HepG2 (cell line): ENCODE data around the gene MEGF6. TPM values are rescaled to one million over a fixed set of nuclear protein-coding genes. Genes with fewer than 3 reads are reported as not detected.

Experiments
- ATAC-seq: fragments of 200-7000 bp; cut with Tn5 transposase; 3 replicates; pipeline ENCODE4 v1.9.1; 2020; ENCODE audit warnings: mild to moderate bottlenecking, moderate library complexity
- BruUV-seq: library from RNA; stranded (reverse); fragments of 400-500 nt; replicated peaks from 2 replicates; lab custom pipeline; 2021; lab: Mats Ljungman, UMichigan
- CTCF ChIA-PET: fragments of 300-600 bp; formaldehyde crosslinking; extraction: SDS; loops from one replicate; lab custom pipeline; 2021; ENCODE audit warnings: low total read pairs, inconsistent platforms, low intra/inter-chr PET ratio; lab: Yijun Ruan, JAX
- POLR2A ChIA-PET: fragments of 350-600 bp; sonication (Branson Sonifier 250); formaldehyde crosslinking; loops from one replicate; lab custom pipeline; 2020; ENCODE audit warnings: antibody characterized with exemption, inconsistent platforms; lab: Yijun Ruan, JAX
- DNase-seq: peaks from one replicate; pipeline ENCODE4 v3.0.0-alpha.2; 2015; ENCODE audit warnings: low spot score
- FAIRE-seq: peaks from 3 replicates; lab custom pipeline; 2011; peaks lifted over from hg19 to GRCh38; lab: Jason Lieb, UNC
- H2AFZ ChIP-seq: one replicate; pipeline ENCODE4 v1.6.1; 2011; ENCODE audit warnings: low read length, inconsistent platforms
- H3K27ac ChIP-seq: fragments of 300-600 bp; 3 replicates; pipeline ENCODE4 v1.8.0; 2011; ENCODE audit warnings: mixed run types, mild to moderate bottlenecking, mixed read lengths, low read length, inconsistent platforms; ENCODE audit not compliant: insufficient read depth; ENCODE audit errors: extremely low read length
- H3K27me3 ChIP-seq, 2 experiments: fragments of 200-600 bp in 1 of 2; 2 replicates in 1 of 2; 3 replicates in 1 of 2; pipeline versions ENCODE4 v1.6.0 to v1.8.0; 2011; ENCODE audit warnings: low read length in 2 of 2, mild to moderate bottlenecking in 2 of 2, moderate library complexity in 2 of 2, inconsistent platforms in 1 of 2; ENCODE audit not compliant: insufficient read depth in 2 of 2, control insufficient read depth in 1 of 2
- H3K36me3 ChIP-seq, 2 experiments: fragments of 200-600 bp in 1 of 2; replicated peaks in 1 of 2; 2 replicates in 1 of 2; 3 replicates in 1 of 2; pipeline versions ENCODE4 v1.5.1 to v1.8.0; 2011; ENCODE audit warnings: low read length in 2 of 2, inconsistent platforms in 1 of 2; ENCODE audit not compliant: insufficient read depth in 2 of 2, control insufficient read depth in 1 of 2
- H3K4me1 ChIP-seq: 2 replicates; pipeline ENCODE4 v1.5.1; 2012; ENCODE audit warnings: low read length, inconsistent platforms; ENCODE audit not compliant: insufficient read depth
- H3K4me2 ChIP-seq: 2 replicates; pipeline ENCODE4 v1.6.0; 2011; ENCODE audit warnings: low read depth, low read length, inconsistent platforms
- H3K4me3 ChIP-seq, 3 experiments: fragments of 200-600 bp in 1 of 3; sonication (generic), shearing (Covaris generic) in 1 of 3; replicated peaks in 1 of 3; 2 replicates each; pipeline ENCODE4 v1.5.1; 2011 to 2016; ENCODE audit warnings: low read length in 3 of 3, inconsistent platforms in 2 of 3, low read depth in 2 of 3, mild to moderate bottlenecking in 2 of 3, control low read depth in 1 of 3, mixed read lengths in 1 of 3; ENCODE audit not compliant: insufficient read depth in 1 of 3
- H3K79me2 ChIP-seq: one replicate; pipeline ENCODE4 v1.6.1; 2011; ENCODE audit warnings: low read length, inconsistent platforms; ENCODE audit not compliant: insufficient read depth
- H3K9ac ChIP-seq: 2 replicates; pipeline ENCODE4 v1.6.0; 2011; ENCODE audit warnings: mild to moderate bottlenecking, low read depth, low read length, inconsistent platforms; ENCODE audit not compliant: insufficient read depth
- H3K9me3 ChIP-seq: 2 replicates; pipeline ENCODE4 v1.5.1; 2012; ENCODE audit warnings: mild to moderate bottlenecking, low read length
- H4K20me1 ChIP-seq: 2 replicates; pipeline ENCODE4 v1.6.0; 2011; ENCODE audit warnings: inconsistent platforms, mild to moderate bottlenecking, low read length, moderate library complexity; ENCODE audit not compliant: insufficient read depth
- AKAP8 ChIP-seq: sonication (generic); formaldehyde crosslinking; IDR thresholded peaks from 2 replicates; pipeline ENCODE4 v1.5.1; 2020; ENCODE audit warnings: mild to moderate bottlenecking, missing genetic modification reagents
- ESRRA ChIP-seq: sonication (generic); formaldehyde crosslinking; IDR thresholded peaks from 2 replicates; pipeline ENCODE4 v1.5.1; 2020; ENCODE audit warnings: mild to moderate bottlenecking, low read depth, missing genetic modification reagents
- ETV5 ChIP-seq: IDR thresholded peaks from 2 replicates; pipeline ENCODE4 v1.6.1; 2018; ENCODE audit warnings: missing biosample characterization, missing genetic modification reagents, inconsistent platforms, borderline replicate concordance
- FOXP1 ChIP-seq, 2 experiments: fragments of 450-650 bp in 1 of 2; IDR thresholded peaks; 2 replicates each; pipeline ENCODE4 v1.6.1; 2017 to 2018; ENCODE audit warnings: antibody characterized with exemption in 1 of 2
- IKZF1 ChIP-seq: fragments of 450-650 bp; IDR thresholded peaks from 2 replicates; pipeline ENCODE4 v1.7.1; 2016
- NBN ChIP-seq: fragments of 450-650 bp; conservative IDR thresholded peaks from 2 replicates; pipeline ENCODE4 v1.6.1; 2017
- NCOA5 ChIP-seq: sonication (generic); formaldehyde crosslinking; IDR thresholded peaks from 2 replicates; pipeline ENCODE4 v1.4.0; 2020; ENCODE audit warnings: missing genetic modification reagents
- NFE2 ChIP-seq: sonication (generic); formaldehyde crosslinking; IDR thresholded peaks from 2 replicates; pipeline ENCODE4 v1.4.0; 2020; ENCODE audit warnings: missing genetic modification reagents
- PHF21A ChIP-seq: sonication (generic); formaldehyde crosslinking; IDR thresholded peaks from 2 replicates; pipeline ENCODE4 v1.5.0; 2020; ENCODE audit warnings: mild to moderate bottlenecking, missing genetic modification reagents
- POLR2AphosphoS5 ChIP-seq: IDR thresholded peaks from 2 replicates; pipeline ENCODE4 v1.6.1; 2012; ENCODE audit warnings: low read depth, low read length
- POLR2G ChIP-seq: fragments of 200-400 bp; formaldehyde crosslinking; IDR thresholded peaks from 2 replicates; pipeline ENCODE4 v1.6.1; 2018; ENCODE audit warnings: mild to moderate bottlenecking, low read depth, low read length, moderate library complexity
- RBM22 ChIP-seq: fragments of 200-400 bp; formaldehyde crosslinking; optimal IDR thresholded peaks from 2 replicates; pipeline ENCODE3; 2017; ENCODE audit warnings: mild to moderate bottlenecking, low read length, moderate library complexity
- SATB2 ChIP-seq: sonication (generic); formaldehyde crosslinking; IDR thresholded peaks from 2 replicates; pipeline ENCODE4 v1.5.0; 2020; ENCODE audit warnings: missing genetic modification reagents
- ZBTB38 ChIP-seq: sonication (generic); formaldehyde crosslinking; IDR thresholded peaks from 2 replicates; pipeline ENCODE4 v1.5.1; 2020; ENCODE audit warnings: mild to moderate bottlenecking, missing genetic modification reagents
- ZC3H13 ChIP-seq: sonication (generic); formaldehyde crosslinking; IDR thresholded peaks from 2 replicates; pipeline ENCODE4 v1.8.1; 2023; ENCODE audit warnings: mild to moderate bottlenecking, missing genetic modification reagents, moderate library complexity
- ZKSCAN1 ChIP-seq: fragments of 150-350 bp; IDR thresholded peaks from 2 replicates; pipeline ENCODE4 v1.6.1; 2014; ENCODE audit warnings: low read length
- ZNF121 ChIP-seq: sonication (generic); formaldehyde crosslinking; IDR thresholded peaks from 2 replicates; pipeline ENCODE4 v1.5.0; 2020; ENCODE audit warnings: mild to moderate bottlenecking, missing genetic modification reagents
- ZNF687 ChIP-seq: sonication (generic); formaldehyde crosslinking; IDR thresholded peaks from 2 replicates; pipeline ENCODE4 v1.5.1; 2020; ENCODE audit warnings: mild to moderate bottlenecking, missing genetic modification reagents, moderate library complexity
- WGBS: methylation state at CpG from one replicate; pipeline ENCODE4 v1.1.6; 2017; ENCODE audit warnings: low lambda C conversion rate; 5-methylcytosine and 5-hydroxymethylcytosine counted together
- in situ Hi-C: cut with HindIII; loops from 2 replicates; pipeline ENCODE4 v1.10.0; 2017; ENCODE audit warnings: low pct_unique_long_range_greater_than_20kb; ENCODE audit not compliant: extremely low pct_ligation_motif_present
- intact Hi-C: fragments of 100-400 bp; cut with micrococcal nuclease; formaldehyde crosslinking; loops from one replicate; pipeline ENCODE4 v1.10.0; 2022; ENCODE audit not compliant: unreplicated experiment
- polyA plus RNA-seq, 8 experiments: library from polyadenylated mRNA; depleted of rRNA in 3 of 8; stranded (reverse) in 7 of 8; unstranded in 1 of 8; fragments of >200 nt; fragmentation: Illumina TruSeq in 4 of 8; extraction: Trizol in 4 of 8; gene quantifications; 2 replicates each; pipeline versions ENCODE4 v1.2.1 to v1.2.3, GENCODE V29; 2011 to 2016; ENCODE audit warnings: low read depth in 4 of 8, missing spikeins in 1 of 8, mixed read lengths in 1 of 8; ENCODE audit not compliant: insufficient read depth in 1 of 8
- total RNA-seq, 5 experiments: library from RNA; depleted of rRNA; stranded (reverse); fragments of >200 nt; fragmentation: Illumina TruSeq; extraction: Trizol; gene quantifications; 2 replicates each; pipeline ENCODE4 v1.2.3, GENCODE V29; 2016; ENCODE audit warnings: low read depth in 1 of 5
- TF ChIP-seq, protein P1 (sequence below): sonication (generic); formaldehyde crosslinking; IDR thresholded peaks from 2 replicates; pipeline ENCODE4 v1.4.0; 2020; ENCODE audit warnings: missing genetic modification reagents

MEGF6 gene
- total and polyA plus RNA-seq, 2 of the 13 experiments (the other 11 are each of a cell fraction or from before 2014, with no cell fraction given): 1.9 TPM

DNA sequence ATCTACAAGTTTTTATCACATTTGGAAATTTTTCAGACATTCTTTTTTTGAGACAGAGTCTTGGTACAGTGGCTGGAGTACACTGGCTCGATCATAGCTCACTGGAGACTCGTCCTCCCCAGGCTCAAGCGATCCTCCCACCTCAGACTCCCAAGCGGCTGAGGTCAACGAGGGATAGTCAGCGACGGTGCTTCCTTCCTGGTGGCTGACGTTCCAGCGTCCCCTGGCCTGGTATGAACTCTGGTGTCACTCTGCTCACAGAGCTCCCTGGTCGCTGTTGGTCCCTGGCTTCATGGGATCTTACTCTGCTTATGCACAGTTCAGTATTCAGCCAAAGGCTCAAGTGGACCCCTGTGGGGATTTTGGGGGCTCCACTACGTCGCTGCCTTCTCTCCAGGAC lies 160.3 kb downstream of the MEGF6 start (continued):
- TF ChIP-seq ZBTB38 (CRISPR knock-in tag): peak; percentile 54
- TF ChIP-seq ETV5 (CRISPR knock-in tag): peak; percentile 5; the same call in 1 of the 2 replicates
- peak; percentile 50 for TF ChIP-seq ZNF687
- TF ChIP-seq ESRRA (CRISPR knock-in tag): no peak
- TF ChIP-seq PHF21A: no peak
- TF ChIP-seq NFE2: no peak
- no peak for TF ChIP-seq ZNF121 (CRISPR knock-in tag)

GRCh38 chr1:3450202-3450863 lies 161.0 kb downstream of the MEGF6 start:
- intact Hi-C loops (loop anchor here (5.0 kb wide), 1 partner anchor 172 kb away; no protein-coding TSS in a partner anchor), in situ Hi-C loops (no loop called here)
- Histone ChIP-seq H4K20me1 (no peaks in the 10 kb centered on the region; the same call in 1 of the 2 replicates), H2AFZ (no peak overlapping the region), H3K27me3 (no peaks in the 10 kb centered on the region), H3K9ac (no peak overlapping the region), H3K4me1 (peaks cover 47% of the 10 kb centered on the region), H3K9me3 (no peaks in the 10 kb centered on the region), H3K79me2 (peaks cover 1% of the 10 kb centered on the region), H3K4me3 (no peak overlapping the region), H3K27ac (no peak overlapping the region), H3K4me2 (no peak overlapping the region), H3K36me3 (no peaks in the 10 kb centered on the region)
- TF ChIP-seq IKZF1: no peak
- TF ChIP-seq POLR2AphosphoS5: peak; percentile 13; the same call in 1 of the 2 replicates
- no peak for TF ChIP-seq SATB2
- TF ChIP-seq RBM22: peak; percentile 71
- no peak for TF ChIP-seq NBN
- TF ChIP-seq FOXP1 (IDR thresholded peaks at IDR 0.05): no peak
- no peak for TF ChIP-seq FOXP1 (CRISPR knock-in tag; IDR thresholded peaks at IDR 0.05)
- 0 out of 2 replicates have a peak, but pooled peaks have one; percentile 60 for TF ChIP-seq NCOA5 (CRISPR knock-in tag)
- peak; percentile 17; the same call in 1 of the 2 replicates for TF ChIP-seq AKAP8
- TF ChIP-seq ZC3H13 (CRISPR knock-in tag): peak; percentile 61
- TF ChIP-seq, protein P1, sequence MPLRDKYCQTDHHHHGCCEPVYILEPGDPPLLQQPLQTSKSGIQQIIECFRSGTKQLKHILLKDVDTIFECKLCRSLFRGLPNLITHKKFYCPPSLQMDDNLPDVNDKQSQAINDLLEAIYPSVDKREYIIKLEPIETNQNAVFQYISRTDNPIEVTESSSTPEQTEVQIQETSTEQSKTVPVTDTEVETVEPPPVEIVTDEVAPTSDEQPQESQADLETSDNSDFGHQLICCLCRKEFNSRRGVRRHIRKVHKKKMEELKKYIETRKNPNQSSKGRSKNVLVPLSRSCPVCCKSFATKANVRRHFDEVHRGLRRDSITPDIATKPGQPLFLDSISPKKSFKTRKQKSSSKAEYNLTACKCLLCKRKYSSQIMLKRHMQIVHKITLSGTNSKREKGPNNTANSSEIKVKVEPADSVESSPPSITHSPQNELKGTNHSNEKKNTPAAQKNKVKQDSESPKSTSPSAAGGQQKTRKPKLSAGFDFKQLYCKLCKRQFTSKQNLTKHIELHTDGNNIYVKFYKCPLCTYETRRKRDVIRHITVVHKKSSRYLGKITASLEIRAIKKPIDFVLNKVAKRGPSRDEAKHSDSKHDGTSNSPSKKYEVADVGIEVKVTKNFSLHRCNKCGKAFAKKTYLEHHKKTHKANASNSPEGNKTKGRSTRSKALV: no peak
- peak; percentile 69 for TF ChIP-seq POLR2G
- no peak for TF ChIP-seq ZKSCAN1
- BruUV-seq: TSS peak; percentile 30
- ATAC-seq (no peak), FAIRE-seq (no peak), DNase-seq (no peak)
- ChIA-PET CTCF (no interaction called here), POLR2A (no interaction called here)
- 60% methylated on average over 9 of the region's 9 CpGs for WGBS
